Activated CD8-positive, alpha-beta memory T cell treated with anti-CD3 and anti-CD28 coated beads for 4 hours (primary cell): Measurements from ENCODE around the gene P3H2.
"Not testable (repeated sequence)": the region's sequence is repeated elsewhere in the genome, so short reads cannot be mapped to it uniquely, and the experiment has no call there.

Experiments
- DNase-seq, 2 donors: peaks; one replicate each; pipeline ENCODE4 v3.0.0-alpha.2; 2020; ENCODE audit warnings: low read depth in 2 of 2

P3H2 gene

GRCh38 chr3:189985948-189986347, 134.7 kb downstream of the P3H2 start:
- no peak for DNase-seq

GRCh38 chr3:189983612-189984011, 137.1 kb downstream of the P3H2 start:
- no peak for DNase-seq

GRCh38 chr3:189982321-189982945, 138.3 kb downstream of the P3H2 start:
- DNase-seq, result no peak

- no peak for DNase-seq
These were observed 139.0 kb downstream of the P3H2 start for GRCh38 chr3:189981668-189982067.

GRCh38 chr3:189978753-189979152, 141.9 kb downstream of the P3H2 start:
- DNase-seq, result no peak

- no peak for DNase-seq
These were observed 143.5 kb downstream of the P3H2 start for GRCh38 chr3:189977174-189977573.

GRCh38 chr3:189975391-189975990, 145.2 kb downstream of the P3H2 start:
- DNase-seq, result no peak

GRCh38 chr3:189974359-189974758, 146.3 kb downstream of the P3H2 start:
- DNase-seq, result no peak

GRCh38 chr3:189967254-189967865, 153.3 kb downstream of the P3H2 start:
- DNase-seq, result no peak

GRCh38 chr3:189966843-189967242, 153.9 kb downstream of the P3H2 start:
- no peak for DNase-seq

- DNase-seq, result no peak
These were observed 155.9 kb downstream of the P3H2 start for GRCh38 chr3:189964623-189965332.

- no peak for DNase-seq
These were observed 158.2 kb downstream of the P3H2 start for GRCh38 chr3:189962466-189962865.

GRCh38 chr3:189961522-189962161, 159.1 kb downstream of the P3H2 start:
- DNase-seq, result peak; percentile 28 to 44

GRCh38 chr3:189961086-189961485, 159.6 kb downstream of the P3H2 start:
- DNase-seq, result not testable (repeated sequence)

- DNase-seq, result no peak
These were observed 165.7 kb downstream of the P3H2 start for GRCh38 chr3:189954733-189955665.

GRCh38 chr3:189953551-189953950, 167.1 kb downstream of the P3H2 start:
- no peak for DNase-seq

GRCh38 chr3:189952272-189952671, 168.4 kb downstream of the P3H2 start:
- DNase-seq, result no peak

GRCh38 chr3:189950258-189950657, 170.4 kb downstream of the P3H2 start:
- no peak for DNase-seq

- no peak for DNase-seq
These were observed 171.1 kb downstream of the P3H2 start for GRCh38 chr3:189949580-189949979.

- DNase-seq, result no peak
These were observed 172.0 kb downstream of the P3H2 start for GRCh38 chr3:189948724-189949045.
